ENCODE results near the gene NFIX.

Gene NFIX

GRCh38 chr19:12987781-12988180, 7.5 kb upstream of the NFIX start:
- DNase-seq: no peak

DNA sequence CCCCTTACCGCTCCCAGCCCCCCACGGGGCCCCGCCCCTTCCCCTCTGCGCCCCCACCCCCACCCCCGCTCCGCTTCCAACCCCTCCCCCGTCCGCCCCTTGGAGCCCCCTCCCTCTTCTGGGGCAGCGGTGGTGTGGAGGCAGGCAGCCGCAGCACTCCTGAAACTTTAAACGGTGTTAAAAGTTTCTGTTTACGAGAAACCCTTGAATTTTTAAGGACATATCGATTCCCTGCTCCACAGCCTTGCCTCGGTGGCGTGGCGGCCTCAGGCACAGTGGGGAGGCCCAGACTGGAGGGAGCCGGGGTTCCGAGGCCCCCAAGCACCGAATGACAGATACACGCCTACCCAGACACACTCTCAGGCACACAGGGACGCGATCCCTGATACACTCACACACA, 4.8 kb upstream of the NFIX start:
- DNase-seq: no peak

- DNase-seq: no peak
Observed at GRCh38 chr19:12990853-12991252, 4.4 kb upstream of the NFIX start.

GRCh38 chr19:12991296-12991695, 4.0 kb upstream of the NFIX start:
- no peak for DNase-seq

DNA sequence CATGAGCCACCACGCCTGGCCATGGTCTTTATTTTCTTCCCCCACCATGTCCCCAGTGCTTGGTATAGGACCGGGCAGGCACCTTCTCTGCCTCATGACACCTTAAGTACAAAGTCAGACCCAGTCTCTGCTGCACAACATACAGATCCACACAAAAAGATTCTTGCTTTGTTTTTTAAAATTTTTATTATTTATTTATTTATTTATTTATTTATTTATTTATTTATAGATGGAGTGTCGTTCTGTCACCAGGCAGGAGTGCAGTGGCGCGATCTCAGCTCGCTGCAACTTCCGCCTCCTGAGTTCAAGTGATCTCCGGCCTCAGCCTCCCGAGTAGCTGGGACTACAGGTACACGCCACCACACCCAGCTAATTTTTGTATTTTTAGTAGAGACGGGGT, 2.5 kb upstream of the NFIX start:
- DNase-seq: no peak

DNA sequence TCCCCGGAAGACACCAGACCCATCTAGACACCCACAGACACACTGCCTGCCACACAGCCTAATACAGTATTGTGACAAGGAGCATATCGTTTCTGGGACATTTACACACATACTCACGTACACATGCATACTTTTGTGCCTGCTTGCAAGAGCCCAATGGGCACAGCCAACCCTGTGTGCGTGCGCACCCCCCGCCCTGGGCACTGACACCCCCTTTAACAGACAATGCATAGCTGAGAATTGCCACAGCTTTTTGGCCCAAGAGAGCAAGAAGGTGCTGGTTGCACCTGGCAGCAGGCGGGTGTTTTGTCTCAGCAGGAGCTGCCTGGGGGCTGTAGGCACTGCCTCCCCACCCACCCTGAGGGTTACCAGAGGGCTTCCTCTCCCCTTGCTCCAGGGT, 1.7 kb upstream of the NFIX start:
- no peak for DNase-seq

DNA sequence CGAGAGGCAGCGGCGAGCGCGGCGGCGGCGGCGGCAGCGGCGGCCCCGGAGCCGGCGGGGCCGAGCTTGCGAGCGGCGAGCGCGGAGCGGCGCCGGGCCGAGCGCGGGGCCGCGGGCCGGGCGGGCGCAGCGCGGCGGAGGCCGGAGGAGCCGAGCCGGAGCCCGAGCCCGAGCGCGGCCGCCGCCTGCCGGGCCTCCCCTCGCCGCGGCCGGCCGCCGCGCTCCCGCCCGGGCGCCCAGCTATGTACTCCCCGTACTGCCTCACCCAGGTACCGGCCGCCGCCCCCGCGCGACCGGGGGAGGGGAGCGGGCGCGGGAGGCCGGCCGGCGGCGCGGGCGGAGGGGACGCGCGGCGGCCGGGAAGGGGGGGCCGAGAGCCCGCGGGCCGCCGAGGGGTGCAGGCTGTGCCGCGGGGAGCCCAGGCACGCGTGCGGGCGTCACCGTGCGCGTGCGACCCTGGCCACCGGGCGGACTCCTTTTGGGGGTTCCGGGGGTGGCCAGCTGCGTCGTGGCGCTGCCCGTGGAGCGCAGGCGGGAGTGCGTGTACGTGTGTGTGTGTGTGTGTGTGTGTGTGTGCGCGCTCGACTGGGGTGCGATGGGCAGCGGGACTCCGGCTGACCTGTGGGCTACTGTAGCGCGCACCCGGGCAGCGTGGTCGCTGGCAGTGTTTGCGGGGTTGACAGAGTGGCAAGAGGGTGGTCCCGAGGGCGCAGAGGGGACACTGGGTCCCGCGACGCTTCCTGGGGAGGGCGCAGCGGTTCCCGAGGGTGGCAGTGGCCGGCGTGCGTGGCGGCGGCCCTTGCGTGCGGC, 526 bp downstream of the NFIX start:
- DNase-seq: peak in 2 of 14 donors; percentile 44 to 50

DNA sequence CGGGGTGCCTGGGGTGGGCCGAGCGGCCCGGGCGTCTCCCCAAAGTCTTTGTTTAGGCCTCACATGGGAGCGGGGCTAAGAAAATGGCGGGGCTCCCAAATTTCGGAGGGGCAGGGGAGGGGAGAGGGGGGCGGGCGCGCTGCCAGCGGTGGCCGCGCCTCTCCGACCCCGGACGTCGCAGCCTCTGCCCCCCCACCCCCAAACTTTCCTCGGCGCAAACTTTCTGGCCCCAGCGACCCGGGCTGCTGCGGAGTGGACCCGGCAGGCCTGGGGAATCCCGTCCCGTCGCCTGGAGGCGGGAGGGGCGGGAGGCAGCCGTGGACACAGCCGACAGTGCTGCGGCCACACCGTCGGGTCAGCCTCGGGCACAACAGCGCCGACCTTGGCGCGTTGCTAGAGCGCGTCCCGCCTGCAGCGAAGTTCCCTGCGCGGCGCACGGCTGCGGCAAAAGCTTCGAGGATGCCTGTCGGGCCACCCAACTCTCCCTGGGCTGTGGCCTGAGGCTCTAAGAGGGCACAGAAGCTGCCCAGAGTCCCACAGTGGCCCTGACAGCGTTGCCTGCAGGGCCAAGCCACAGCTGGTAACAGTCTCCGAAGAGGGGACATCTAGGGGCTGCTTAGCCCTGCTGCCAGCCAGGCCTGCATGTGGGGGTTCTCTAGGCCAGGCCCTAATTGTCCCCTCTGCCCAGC, 1.3 kb downstream of the NFIX start:
- DNase-seq: peak in 3 of 14 donors; percentile 49 to 55 (median 54)

DNA sequence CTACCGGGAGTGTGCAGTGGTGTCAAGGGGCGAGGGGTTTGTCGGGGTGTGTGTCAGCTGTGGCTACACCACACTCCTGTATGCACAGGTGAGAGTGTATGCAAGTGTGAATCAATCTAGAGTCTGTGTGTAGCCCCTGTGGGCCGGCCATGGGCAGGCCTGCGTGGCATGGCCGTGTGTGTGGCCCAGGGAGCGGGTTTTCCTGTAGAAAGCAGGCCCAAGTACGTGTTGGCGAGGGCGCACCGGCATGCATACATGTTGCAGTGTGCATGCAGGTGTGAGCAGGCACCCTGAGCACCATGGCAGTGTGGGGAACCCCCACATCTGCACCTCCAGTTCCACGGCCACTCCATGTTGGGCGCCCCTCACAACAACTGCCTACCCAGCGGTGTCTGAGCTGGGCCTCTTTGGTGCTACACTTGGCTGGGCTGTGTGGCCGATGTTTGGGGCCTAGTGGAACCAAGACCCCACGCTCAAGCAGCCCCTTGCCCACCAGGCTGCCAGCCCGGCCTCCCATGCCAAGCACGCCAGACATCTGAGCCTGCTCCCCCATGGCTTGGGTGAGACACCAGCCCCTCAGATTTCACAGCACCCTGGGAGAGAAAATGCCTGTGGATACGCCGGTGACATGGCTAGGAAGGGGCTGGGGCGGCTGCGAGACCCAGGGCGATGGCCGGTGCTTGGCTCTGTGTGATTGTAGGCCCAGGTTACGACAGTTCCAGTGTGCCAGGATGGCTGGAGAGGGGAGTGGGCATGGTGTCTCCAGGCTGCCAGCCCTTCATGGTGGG, 2.1 kb downstream of the NFIX start:
- DNase-seq: no peak

- DNase-seq: no peak
Observed at GRCh38 chr19:12997967-12998940, 3.0 kb downstream of the NFIX start.

GRCh38 chr19:13001166-13001501, 5.9 kb downstream of the NFIX start:
- no peak for DNase-seq

- peak in 11 of 14 donors; percentile 48 to 93 (median 87) for DNase-seq
Observed at GRCh38 chr19:13001502-13002165, 6.4 kb downstream of the NFIX start.

GRCh38 chr19:13002166-13002898, 7.1 kb downstream of the NFIX start:
- DNase-seq: peak; percentile 48 to 99 (median 89)

DNA sequence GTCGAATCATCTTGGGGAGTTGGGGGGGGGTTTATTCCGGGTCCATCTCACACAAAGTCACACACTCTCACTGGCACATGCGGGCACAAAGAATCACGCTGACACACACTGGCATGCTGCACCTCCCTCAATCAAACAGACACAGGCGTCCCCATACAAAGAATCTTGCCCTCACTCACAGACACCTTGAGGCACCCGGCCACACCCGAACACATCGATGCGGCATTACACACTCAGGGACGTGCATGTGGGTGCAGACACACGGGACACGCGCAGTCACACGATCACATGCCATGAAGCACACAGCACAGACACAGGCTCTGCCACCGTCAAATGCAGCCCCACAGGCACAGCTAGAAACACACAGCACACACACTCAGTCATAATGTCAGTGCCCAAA, 7.8 kb downstream of the NFIX start:
- peak in 3 of 14 donors; percentile 33 to 81 (median 56) for DNase-seq

- DNase-seq: no peak
Observed at GRCh38 chr19:13004273-13004672, 9.0 kb downstream of the NFIX start.

- no peak for DNase-seq
Observed at GRCh38 chr19:13005253-13005652, 10.0 kb downstream of the NFIX start.

- no peak for DNase-seq
Observed at GRCh38 chr19:13005861-13006370, 10.6 kb downstream of the NFIX start.

DNA sequence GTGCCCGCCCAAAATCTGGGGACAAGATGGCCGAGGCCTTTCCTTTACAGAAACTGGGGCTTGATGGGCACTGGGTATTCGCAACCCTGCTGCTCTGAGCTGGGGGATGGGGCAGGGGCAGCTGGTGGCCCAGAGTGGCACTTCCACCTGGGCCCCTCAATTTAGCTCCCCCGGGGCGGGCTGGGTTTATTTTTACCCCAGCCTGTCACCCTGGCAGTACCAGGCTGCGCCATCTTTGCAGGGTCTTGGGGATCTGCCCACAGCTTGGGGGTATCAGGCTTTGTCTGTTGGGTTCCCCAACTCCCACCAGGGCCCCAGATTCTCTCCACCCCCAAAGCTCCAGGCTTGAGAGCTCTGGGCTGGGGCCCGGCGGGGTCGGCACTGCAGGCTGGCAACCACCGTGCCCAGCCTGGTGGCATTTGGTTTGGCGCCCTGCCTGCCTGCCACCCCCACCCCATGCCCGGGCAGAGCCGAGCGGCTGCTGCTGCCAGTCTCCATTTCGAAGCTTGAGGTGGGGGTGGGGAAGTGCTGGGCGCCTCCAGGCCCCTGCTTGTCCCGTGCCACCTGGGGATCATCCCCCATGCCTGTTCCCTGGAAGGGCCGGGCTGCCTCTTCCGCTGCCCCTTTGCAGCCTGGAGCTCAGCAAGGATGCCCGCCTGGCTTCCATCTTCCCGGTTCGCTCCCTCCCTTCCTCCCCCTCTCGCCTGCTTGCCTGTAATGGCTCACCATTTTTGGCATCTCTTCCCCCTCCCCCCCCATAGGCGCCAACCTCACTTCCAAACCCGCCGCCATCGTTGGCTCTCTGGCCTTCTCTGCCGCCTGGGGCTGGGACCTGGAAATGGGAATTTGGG, 11.4 kb downstream of the NFIX start:
- DNase-seq: peak in 1 of 14 donors; percentile 15

DNA sequence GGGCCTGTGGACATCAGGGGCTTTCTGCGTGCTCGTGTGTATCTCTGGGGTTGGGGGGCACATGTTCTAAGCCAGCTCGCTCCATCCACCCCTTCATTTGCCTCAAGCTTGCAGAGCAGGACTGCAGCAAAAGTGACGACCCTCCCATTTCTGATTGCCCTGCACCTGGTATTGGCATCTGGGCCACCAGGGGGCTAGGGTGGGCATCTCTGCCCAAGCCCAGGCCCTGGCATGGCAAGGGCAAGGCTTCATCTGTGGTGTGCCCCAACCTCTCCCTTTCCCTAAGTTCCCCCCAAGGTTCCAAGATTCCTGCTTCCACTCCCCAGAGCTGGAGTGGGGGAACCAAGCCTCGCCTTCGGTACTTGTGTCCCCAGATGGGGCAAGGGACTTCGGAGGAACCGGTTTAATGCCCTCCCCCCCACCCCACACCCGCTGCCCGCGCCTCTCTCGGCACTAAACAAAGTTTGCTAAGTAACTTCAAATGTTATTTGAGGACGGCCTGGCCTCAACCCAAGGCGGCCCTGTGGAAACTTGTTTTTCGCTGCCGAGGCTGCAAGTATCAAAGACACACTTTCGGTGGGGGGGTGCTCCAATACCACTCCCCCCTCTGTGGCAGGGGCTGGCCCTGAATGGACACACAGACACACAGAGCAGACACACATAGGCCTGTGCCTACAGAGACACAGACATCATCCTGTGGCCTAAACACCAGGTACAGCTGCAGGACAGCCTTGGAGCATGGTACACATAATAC, 12.2 kb downstream of the NFIX start:
- peak in 2 of 14 donors; percentile 41 to 42 for DNase-seq

Measured in C1 segment of cervical spinal cord (tissue), 14 donors.